Mononuclear cell (primary cell): ENCODE measurements around the gene SLC34A1. TPM values are rescaled to one million over a fixed set of nuclear protein-coding genes. Genes with fewer than 3 reads are reported as not detected.
A peak's percentile ranks its signal among the peaks of the same experiment; 100 is the strongest.

ENCODE experiments used
- H3K27me3 ChIP-seq: 2 replicates; pipeline ENCODE4 v1.6.0; 2011; ENCODE audit warnings: low read length, control low read depth; ENCODE audit not compliant: insufficient read depth
- H3K4me1 ChIP-seq: 2 replicates; pipeline ENCODE4 v1.5.1; 2011; ENCODE audit warnings: mild to moderate bottlenecking, low read length, control low read depth; ENCODE audit not compliant: insufficient read depth
- H3K4me3 ChIP-seq: 2 replicates; pipeline ENCODE4 v1.5.1; 2011; ENCODE audit warnings: mild to moderate bottlenecking, low read length, moderate library complexity
- H3K9me3 ChIP-seq: 2 replicates; pipeline ENCODE4 v1.5.1; 2011; ENCODE audit warnings: low read depth, mild to moderate bottlenecking, control low read depth, low read length
- total RNA-seq: library from RNA; depleted of rRNA; stranded (reverse); fragments of >200 nt; gene quantifications from one replicate; pipeline ENCODE4 v1.2.3, GENCODE V29; 2012

The SLC34A1 gene
- total RNA-seq, 1 donor, result 0.21 TPM

DNA sequence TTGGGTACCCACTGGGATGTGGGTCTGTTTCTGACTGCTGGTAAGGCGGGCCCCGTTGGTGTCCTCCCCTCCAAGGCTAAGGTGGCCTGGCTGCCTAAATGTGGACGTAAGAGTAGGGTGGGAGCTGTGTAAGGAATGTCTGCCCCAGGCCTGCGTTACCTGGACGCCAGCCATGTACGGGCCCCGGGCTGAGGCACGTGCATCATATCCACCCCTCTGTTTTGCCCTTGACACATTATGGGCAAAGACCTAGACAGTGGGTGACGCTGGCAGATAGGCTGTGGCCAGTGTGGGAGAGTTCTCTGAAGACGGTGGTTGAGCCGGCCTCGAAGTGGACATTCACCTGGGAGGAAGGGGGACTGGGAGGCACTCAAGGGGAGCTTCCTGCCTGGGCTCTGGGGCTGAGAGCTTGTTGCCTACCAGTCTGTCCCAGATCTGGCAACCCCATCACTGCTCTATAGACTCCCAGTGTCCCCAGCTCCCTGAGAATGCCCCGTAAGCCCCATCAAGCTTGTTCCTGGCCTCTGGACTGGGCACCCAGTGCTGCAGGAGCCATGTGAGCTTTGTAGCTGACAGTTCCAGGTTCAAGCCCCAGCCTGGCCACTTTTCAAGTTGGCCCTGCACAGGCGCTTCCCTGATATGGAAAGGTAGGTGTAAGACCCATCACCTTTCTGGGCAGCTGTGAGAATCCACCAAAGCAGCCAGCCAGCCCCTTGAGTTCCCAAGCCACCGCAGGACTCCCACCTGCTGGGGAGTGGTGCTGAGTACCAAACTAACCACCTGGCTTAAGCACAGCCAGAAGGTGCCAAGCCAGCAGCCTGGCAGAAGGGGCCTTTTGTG is 59.1 kb downstream of the SLC34A1 start:
- Histone ChIP-seq H3K4me3 (no peak overlapping the region), H3K4me1 (peaks cover 62% of the 10 kb centered on the region), H3K9me3 (no peaks in the 10 kb centered on the region), H3K27me3 (peaks cover 3% of the 10 kb centered on the region)

DNA sequence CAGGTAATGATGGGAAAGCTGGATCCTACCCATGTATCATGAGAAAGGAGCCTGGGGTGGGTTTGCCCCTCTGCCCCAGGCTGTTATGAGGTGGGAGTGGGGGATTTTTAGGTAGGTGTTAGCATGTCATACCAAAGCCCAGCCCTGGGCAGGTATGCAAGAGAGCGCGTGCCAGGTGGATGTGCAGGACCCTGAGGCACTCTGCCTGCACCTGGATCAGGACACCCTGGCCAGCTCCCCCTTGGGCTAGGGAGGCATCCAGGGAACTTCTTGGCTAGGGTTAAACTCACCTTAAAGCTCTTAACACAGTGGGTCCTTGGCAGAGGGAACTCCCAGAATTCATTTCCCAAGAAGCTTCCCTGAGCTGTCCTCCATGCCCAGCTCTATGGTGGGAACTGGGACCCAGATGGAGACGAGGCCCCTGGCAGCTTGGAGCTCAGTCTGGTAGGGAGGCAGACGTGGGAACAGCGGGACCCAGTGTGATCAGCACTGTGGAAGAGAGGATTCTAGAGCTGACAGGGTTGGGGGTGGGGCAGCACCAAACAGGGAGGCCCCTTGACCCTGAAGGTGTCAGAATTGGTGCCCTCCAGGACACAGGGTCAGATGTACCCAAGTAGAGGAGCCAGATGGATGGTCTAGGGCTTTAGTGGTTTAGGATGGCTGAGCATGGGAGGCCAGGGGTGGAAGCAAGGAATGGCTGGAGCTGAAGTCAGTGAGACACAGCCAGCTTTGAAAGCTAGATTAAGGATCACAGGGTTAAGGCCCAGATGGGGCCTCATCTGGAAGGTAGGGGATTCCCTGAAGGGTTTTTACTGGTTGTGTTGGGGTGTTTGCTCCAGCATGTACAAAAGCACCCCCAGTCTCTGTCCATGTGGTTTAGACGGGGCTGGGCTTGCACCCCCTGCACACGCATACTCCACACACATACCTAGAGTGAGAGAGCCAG is 60.1 kb downstream of the SLC34A1 start:
- Histone ChIP-seq H3K9me3 (no peaks in the 10 kb centered on the region), H3K27me3 (peaks cover 4% of the 10 kb centered on the region), H3K4me3 (no peak overlapping the region), H3K4me1 (peaks cover 58% of the 10 kb centered on the region)

DNA sequence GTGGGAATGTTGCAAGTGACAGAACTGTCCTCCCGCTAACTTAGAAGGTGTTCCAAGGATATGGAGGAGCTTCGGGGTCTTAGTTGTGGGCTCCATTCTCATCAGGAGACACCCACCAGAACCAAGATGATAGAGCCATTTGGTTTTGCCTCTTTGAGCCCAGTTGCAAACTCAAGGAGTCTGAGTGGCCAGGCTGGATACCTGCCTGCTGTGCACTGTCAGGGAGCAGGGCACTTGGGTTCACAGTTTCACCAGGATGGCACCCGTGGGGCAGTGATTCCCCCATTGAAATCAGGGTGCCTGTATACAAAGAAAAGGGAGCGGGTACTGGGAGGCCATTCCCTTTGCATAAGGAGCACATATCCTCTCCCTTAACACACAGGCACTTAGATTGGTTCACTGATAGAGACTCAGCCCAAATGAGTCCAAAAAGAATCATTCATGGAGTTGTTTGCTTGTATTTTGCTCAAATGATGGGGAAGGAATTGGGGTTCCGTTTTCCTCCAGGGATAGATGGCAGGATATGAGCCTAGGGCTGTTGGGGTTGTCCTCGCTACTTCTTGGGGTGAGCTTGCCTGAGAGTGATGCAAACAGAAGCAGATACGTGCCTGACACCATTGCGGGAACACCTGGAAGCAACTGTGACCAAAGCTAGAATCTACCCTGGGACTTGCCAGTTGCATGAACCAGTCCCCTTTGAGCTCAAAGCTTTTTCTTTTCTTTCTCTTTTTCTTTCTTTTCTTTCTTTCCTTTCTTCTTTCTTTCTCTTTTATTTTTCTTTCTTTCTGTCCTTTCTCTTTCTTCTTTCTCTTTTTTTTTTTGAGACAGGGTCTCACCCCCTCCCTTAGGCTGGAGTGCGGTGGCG is 61.0 kb downstream of the SLC34A1 start:
- Histone ChIP-seq H3K27me3 (peaks cover 4% of the 10 kb centered on the region), H3K4me1 (peaks cover 54% of the 10 kb centered on the region), H3K9me3 (no peaks in the 10 kb centered on the region), H3K4me3 (no peak overlapping the region)

- Histone ChIP-seq H3K27me3 (peaks cover 4% of the 10 kb centered on the region), H3K4me3 (no peak overlapping the region), H3K4me1 (peaks cover 48% of the 10 kb centered on the region), H3K9me3 (no peaks in the 10 kb centered on the region)
These were observed 61.6 kb downstream of the SLC34A1 start for GRCh38 chr5:177445917-177446199.

DNA sequence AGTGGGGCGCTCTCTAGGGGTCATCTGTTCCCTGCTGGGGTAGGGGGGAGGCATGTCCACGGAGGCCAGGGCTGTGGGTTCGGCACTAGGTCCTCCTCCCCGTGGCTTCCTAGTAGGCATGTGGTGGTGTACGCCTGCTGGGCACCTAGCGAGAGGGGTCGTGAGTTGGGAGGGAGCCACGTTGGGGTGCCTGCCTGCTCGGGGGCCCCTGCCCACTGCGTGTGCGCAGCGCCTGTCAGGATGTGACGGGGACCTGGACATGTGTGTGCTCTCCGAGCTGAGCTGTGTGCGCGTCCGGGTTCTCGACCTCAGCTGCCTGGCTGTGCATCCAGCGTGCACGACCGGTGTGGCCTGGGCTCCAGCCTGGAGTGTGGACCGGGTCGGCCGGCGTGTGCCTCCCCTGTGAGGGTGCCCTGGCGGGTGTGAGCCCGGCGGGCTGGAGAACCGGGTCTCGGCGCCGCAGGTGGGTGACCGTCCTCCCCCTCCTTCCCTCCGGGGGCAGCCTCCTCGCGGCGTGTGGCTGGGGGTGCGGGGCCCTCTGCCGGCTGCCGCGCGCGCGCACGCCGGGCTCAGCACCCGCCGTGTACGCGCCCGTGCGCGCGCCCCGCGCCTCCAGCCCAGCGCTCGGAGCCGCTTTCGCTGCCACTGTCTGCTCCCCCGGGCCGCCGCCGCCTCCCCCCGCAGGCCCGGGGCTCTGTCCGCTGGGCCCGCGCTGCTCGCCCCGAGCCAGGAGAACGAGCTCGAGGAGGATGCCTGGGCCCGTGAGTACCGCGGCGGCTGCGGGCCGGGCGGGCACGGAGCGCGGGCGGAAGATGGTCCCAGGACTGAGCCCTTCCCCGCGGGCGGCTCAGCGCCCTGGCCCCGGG is 62.2 kb downstream of the SLC34A1 start, which contains the start of gene PRR7:
Gene PRR7, plus strand, starts transcription at position 615 of the 866 bp plus-strand sequence. CDS start 8,254 bp downstream, outside the sequence.
- Histone ChIP-seq H3K9me3 (no peaks in the 10 kb centered on the region), H3K4me1 (peaks cover 43% of the 10 kb centered on the region), H3K4me3 (peak within 1 kb of the TSS; percentile 40), H3K27me3 (peaks cover 4% of the 10 kb centered on the region)

DNA sequence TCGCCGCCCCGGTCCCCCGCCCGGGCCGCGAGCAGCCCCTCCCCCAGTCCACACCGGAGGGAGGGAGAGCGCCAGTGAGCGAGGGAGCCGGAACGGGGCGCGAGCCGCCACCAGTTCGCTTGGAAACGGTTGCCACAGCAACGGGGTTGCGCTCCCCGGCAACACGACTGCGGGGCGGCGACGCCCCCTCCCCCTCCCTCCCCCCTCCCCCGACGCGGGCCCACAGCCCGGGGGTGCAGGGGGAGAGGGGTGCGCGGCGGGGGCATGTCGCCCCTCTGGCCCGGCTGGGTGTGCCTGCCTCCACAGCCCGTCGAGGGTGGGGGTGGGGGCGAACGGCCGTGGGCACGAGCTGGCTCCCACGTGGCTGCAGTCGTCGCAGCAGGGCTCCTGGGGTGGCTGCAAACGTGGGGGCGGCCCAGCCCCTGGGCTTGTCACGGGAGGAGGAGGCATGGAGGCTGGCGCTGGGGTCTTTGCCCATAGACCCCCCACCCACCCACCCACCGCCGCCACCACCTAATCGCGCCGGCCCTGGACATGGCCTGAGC is 62.9 kb downstream of the SLC34A1 start:
- Histone ChIP-seq H3K27me3 (peaks cover 4% of the 10 kb centered on the region), H3K4me1 (peaks cover 43% of the 10 kb centered on the region), H3K9me3 (no peaks in the 10 kb centered on the region), H3K4me3 (peak overlapping the region; percentile 40)

- no peak overlapping the region for H3K4me3 ChIP-seq
- H3K4me1 ChIP-seq, result peaks cover 43% of the 10 kb centered on the region
- H3K9me3 ChIP-seq, result no peaks in the 10 kb centered on the region
- peaks cover 4% of the 10 kb centered on the region for H3K27me3 ChIP-seq
These were observed 63.5 kb downstream of the SLC34A1 start for GRCh38 chr5:177447611-177448243.

Other genes starting within 250 kb of the SLC34A1 start
- gene RAB24, start 80.7 kb upstream of the SLC34A1 start, total RNA-seq, result 20.1 TPM
- 74.1 TPM for gene PRELID1, start 80.6 kb upstream of the SLC34A1 start, total RNA-seq
- 6.9 TPM for gene MXD3, start 72.5 kb upstream of the SLC34A1 start, total RNA-seq
- 115 TPM for gene LMAN2, start 32.8 kb upstream of the SLC34A1 start, total RNA-seq
- 13.6 TPM for gene RGS14, start 26.5 kb upstream of the SLC34A1 start, total RNA-seq
- not detected for gene PFN3, start 16.2 kb downstream of the SLC34A1 start, total RNA-seq
- 0.52 TPM for gene F12, start 25.1 kb downstream of the SLC34A1 start, total RNA-seq
- 75.2 TPM for gene GRK6, start 42.2 kb downstream of the SLC34A1 start, total RNA-seq
- gene PRR7, start 62.4 kb downstream of the SLC34A1 start, total RNA-seq, result 25.8 TPM
- 4.6 TPM for gene DBN1, start 89.2 kb downstream of the SLC34A1 start, total RNA-seq
- gene PDLIM7, start 113.2 kb downstream of the SLC34A1 start, total RNA-seq, result 19.9 TPM
- 38.6 TPM for gene DOK3, start 125.4 kb downstream of the SLC34A1 start, total RNA-seq
- 33.4 TPM for gene DDX41, start 132.5 kb downstream of the SLC34A1 start, total RNA-seq
- 39.4 TPM for gene FAM193B, start 170.1 kb downstream of the SLC34A1 start, total RNA-seq
- 35.3 TPM for gene TMED9, start 207.8 kb downstream of the SLC34A1 start, total RNA-seq
- 11.5 TPM for gene B4GALT7, start 215.7 kb downstream of the SLC34A1 start, total RNA-seq